SK-N-MC (cell line): ENCODE results near the gene ZMIZ1.

ENCODE experiments used
- EZH2 ChIP-seq: fragments of 200-600 bp; sonication (generic); IDR thresholded peaks from one replicate; pipeline ENCODE4 v1.6.1; 2017; ENCODE audit warnings: antibody characterized with exemption
- POLR2AphosphoS5 ChIP-seq: IDR thresholded peaks from 2 replicates; pipeline ENCODE4 v1.6.1; 2012; ENCODE audit warnings: mild to moderate bottlenecking, low read depth, low read length, borderline replicate concordance

DNA sequence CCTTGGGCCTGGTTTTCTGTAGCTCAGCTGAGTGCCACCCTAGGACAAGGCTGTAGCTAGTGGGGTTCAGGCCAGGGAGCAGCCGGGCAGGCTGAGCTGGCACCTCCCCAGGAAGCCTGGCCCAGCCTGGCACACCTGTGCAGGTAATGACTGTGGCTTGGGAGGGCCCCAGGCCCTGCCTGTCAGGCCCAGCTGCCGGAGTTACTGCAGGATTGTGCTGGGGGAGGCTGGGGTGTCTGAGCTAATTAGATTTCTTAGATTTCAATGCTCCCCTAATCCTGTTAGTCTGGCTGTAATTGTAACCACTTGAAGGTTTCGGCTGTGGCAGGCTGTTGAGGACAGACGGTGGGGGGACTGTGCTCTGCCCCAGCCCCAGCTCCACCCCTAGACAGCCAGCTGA is 6.0 kb downstream of the ZMIZ1 start:
- TF ChIP-seq EZH2 (no peak), POLR2AphosphoS5 (no peak)
